GM10266 (cell line): ENCODE results near the gene ZNF396.

Experiments
- DNase-seq: peaks from one replicate; pipeline ENCODE4 v3.0.0; 2012; ENCODE audit errors: extremely low spot score
- TF ChIP-seq, protein P1 (sequence below): IDR thresholded peaks from 2 replicates; pipeline ENCODE4 v1.5.1; 2012; ENCODE audit warnings: mild to moderate bottlenecking, low read depth; ENCODE audit not compliant: control insufficient read depth, insufficient read depth; ENCODE audit errors: missing control alignments

The ZNF396 gene

GRCh38 chr18:35376742-35377695 lies at the start of gene ZNF396:
Gene ZNF396 (minus strand): TSS chr18:35377337. CDS start chr18:35374292, 3,045 bp downstream.
- peak; percentile 86 for DNase-seq
- TF ChIP-seq, protein P1, sequence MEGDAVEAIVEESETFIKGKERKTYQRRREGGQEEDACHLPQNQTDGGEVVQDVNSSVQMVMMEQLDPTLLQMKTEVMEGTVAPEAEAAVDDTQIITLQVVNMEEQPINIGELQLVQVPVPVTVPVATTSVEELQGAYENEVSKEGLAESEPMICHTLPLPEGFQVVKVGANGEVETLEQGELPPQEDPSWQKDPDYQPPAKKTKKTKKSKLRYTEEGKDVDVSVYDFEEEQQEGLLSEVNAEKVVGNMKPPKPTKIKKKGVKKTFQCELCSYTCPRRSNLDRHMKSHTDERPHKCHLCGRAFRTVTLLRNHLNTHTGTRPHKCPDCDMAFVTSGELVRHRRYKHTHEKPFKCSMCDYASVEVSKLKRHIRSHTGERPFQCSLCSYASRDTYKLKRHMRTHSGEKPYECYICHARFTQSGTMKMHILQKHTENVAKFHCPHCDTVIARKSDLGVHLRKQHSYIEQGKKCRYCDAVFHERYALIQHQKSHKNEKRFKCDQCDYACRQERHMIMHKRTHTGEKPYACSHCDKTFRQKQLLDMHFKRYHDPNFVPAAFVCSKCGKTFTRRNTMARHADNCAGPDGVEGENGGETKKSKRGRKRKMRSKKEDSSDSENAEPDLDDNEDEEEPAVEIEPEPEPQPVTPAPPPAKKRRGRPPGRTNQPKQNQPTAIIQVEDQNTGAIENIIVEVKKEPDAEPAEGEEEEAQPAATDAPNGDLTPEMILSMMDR = no peak

- no peak for DNase-seq
- TF ChIP-seq, protein P1 = no peak
Measured at GRCh38 chr18:35426786-35427185, 49.6 kb upstream of the ZNF396 start.

- no peak for DNase-seq
- TF ChIP-seq, protein P1 = no peak
Measured at GRCh38 chr18:35424356-35424755, 47.2 kb upstream of the ZNF396 start.

GRCh38 chr18:35422237-35422636 lies 45.1 kb upstream of the ZNF396 start:
- DNase-seq = no peak
- TF ChIP-seq, protein P1 = no peak

DNA sequence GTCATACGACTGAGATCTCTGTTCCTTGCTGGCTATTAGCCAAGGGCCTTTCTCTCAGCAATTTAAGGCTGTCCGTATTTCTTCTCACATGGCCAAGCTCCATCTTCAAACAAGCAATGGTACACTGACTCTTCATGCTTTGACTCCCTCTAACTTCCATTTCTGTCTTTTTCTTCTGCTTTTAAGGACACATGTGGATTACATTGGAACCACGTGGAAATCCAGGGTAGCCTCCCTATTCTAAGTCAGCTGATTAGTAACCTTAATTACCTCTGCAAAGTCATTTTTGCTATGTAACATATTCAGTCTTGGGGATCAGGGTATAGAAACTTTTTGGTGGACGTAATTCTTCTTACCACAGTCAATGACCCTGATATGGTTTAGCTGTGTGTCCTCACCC lies 41.5 kb upstream of the ZNF396 start:
- TF ChIP-seq, protein P1 = no peak
- DNase-seq = no peak

- TF ChIP-seq, protein P1 = no peak
- no peak for DNase-seq
Measured at GRCh38 chr18:35417223-35417622, 40.1 kb upstream of the ZNF396 start.

GRCh38 chr18:35415511-35416073 lies 38.5 kb upstream of the ZNF396 start:
- TF ChIP-seq, protein P1 = no peak
- no peak for DNase-seq
